ENCODE measurements around the gene GPR37L1.
"Not testable (repeated sequence)": the region's sequence is repeated elsewhere in the genome, so short reads cannot be mapped to it uniquely, and the experiment has no call there.

GPR37L1 gene

DNA sequence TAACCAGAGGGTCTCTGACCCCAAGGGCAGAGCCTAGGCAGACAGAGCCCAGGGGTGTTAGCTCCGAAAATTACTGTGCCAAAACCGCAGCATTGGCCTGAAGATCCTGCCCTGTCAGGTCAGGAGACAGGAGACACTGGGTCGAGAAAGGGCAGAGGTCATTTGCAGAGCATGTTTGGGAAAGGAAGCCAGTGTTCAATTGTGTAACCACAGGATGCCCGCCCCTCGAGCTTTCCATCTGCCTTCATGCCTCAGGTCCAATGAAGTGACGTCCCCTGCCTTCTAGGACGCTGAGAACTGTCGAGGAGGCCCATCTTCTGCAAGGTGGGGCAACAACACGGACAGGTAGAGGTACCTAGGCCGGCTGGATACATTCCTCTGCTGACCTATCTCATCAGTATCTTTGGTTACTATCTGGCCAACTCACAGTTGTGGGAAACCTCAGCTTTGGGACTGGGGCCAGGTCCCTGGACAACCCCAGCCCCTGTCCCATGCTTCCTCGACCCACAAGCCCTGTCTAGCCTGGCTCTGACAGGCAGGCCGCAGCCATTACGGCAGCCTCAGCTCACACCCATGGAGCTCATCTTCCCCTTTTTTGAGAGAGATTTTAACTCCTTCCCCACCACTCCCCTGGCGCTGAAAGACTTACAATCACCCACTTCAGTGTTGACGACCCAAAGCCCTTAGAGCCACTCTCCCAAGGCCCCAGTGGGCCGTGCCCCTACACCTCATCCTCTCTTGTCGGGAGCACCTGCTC is 20.5 kb downstream of the GPR37L1 start:
- H3K36me3 ChIP-seq (ENCODE audit: control insufficient read depth, insufficient read depth, low read length), result no peaks in the 10 kb centered on the region
- peak overlapping the region; percentile 42 for H3K9ac ChIP-seq (ENCODE audit: low read depth, low read length)
- H3K4me3 ChIP-seq (ENCODE audit: low read depth, low read length), result peak overlapping the region; percentile 69
- peaks cover 12% of the 10 kb centered on the region for H3K4me1 ChIP-seq (ENCODE audit: control insufficient read depth, insufficient read depth, low read length)
- H3K9me3 ChIP-seq (ENCODE audit: control insufficient read depth, insufficient read depth, low read length), result no peaks in the 10 kb centered on the region
- peaks cover 8% of the 10 kb centered on the region for H3K27me3 ChIP-seq (ENCODE audit: control insufficient read depth, insufficient read depth, low read length)

- Histone ChIP-seq H3K36me3 (ENCODE audit: control insufficient read depth, insufficient read depth, low read length) (no peaks in the 10 kb centered on the region), H3K4me1 (ENCODE audit: control insufficient read depth, insufficient read depth, low read length) (peaks cover 12% of the 10 kb centered on the region), H3K9me3 (ENCODE audit: control insufficient read depth, insufficient read depth, low read length) (no peaks in the 10 kb centered on the region)
Measured at GRCh38 chr1:202143768-202144401, 21.2 kb downstream of the GPR37L1 start.

DNA sequence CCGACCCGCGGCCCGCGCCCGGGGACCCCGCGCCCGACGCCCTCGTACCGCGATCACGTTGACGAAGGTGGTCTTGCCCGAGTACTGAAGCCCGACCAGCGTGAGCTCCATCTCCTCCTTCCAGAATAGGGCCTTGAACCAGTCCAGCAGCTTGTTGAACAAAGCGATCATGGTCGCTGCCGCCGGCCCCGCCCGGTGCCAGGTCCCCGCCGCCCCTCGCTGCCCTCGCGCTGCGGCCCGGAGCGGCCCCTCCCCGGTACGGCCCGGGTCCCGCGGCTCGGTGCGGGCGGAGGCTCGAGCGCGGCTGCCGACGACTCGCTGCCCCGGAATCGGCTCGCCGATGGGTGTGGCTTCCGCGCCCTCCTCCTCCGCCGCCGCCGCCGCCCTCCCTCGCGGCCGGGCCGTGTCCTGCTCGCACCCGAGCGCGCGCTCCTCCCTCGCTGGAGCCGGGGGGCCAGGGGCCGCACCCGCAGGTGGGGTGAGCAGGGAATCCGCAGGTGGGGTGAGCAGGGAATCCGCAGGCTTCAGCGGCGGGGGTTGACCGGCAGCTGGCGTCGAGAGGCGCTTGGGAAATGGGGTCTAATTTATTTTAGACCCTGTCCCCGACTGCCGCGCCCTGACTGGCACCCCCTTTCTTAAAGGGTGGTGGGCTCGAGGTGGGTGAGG is 21.8 kb downstream of the GPR37L1 start, which contains the start of gene ARL8A:
Gene ARL8A (minus strand): TSS at position 336 of the 666 bp plus-strand sequence. CDS start 165 bp downstream, at position 171.
- H3K9me3 ChIP-seq (ENCODE audit: control insufficient read depth, insufficient read depth, low read length), result no peaks in the 10 kb centered on the region
- H3K4me3 ChIP-seq (ENCODE audit: low read depth, low read length), result peak within 1 kb of the TSS; percentile 69
- peaks cover 8% of the 10 kb centered on the region for H3K27me3 ChIP-seq (ENCODE audit: control insufficient read depth, insufficient read depth, low read length)
- no peaks in the 10 kb centered on the region for H3K36me3 ChIP-seq (ENCODE audit: control insufficient read depth, insufficient read depth, low read length)
- peaks cover 12% of the 10 kb centered on the region for H3K4me1 ChIP-seq (ENCODE audit: control insufficient read depth, insufficient read depth, low read length)
- peak within 1 kb of the TSS; percentile 92 for H3K9ac ChIP-seq (ENCODE audit: low read depth, low read length)

More at GRCh38 chr1:202143768-202144401, 21.2 kb downstream of the GPR37L1 start:
- Histone ChIP-seq H3K4me3 (ENCODE audit: low read depth, low read length) (peak overlapping the region; percentile 69), H3K27me3 (ENCODE audit: control insufficient read depth, insufficient read depth, low read length) (peaks cover 8% of the 10 kb centered on the region), H3K9ac (ENCODE audit: low read depth, low read length) (peak overlapping the region; percentile 42)

- Histone ChIP-seq H3K36me3 (ENCODE audit: control insufficient read depth, insufficient read depth, low read length) (no peaks in the 10 kb centered on the region), H3K9ac (ENCODE audit: low read depth, low read length) (peak overlapping the region; percentile 92), H3K27me3 (ENCODE audit: control insufficient read depth, insufficient read depth, low read length) (peaks cover 8% of the 10 kb centered on the region), H3K4me1 (ENCODE audit: control insufficient read depth, insufficient read depth, low read length) (peaks cover 12% of the 10 kb centered on the region), H3K9me3 (ENCODE audit: control insufficient read depth, insufficient read depth, low read length) (no peaks in the 10 kb centered on the region), H3K4me3 (ENCODE audit: low read depth, low read length) (peak overlapping the region; percentile 69)
Measured at GRCh38 chr1:202145068-202145743, 22.5 kb downstream of the GPR37L1 start.

- peaks cover 12% of the 10 kb centered on the region for H3K4me1 ChIP-seq (ENCODE audit: control insufficient read depth, insufficient read depth, low read length)
- not testable (repeated sequence) for H3K4me3 ChIP-seq (ENCODE audit: low read depth, low read length); H3K36me3 ChIP-seq (ENCODE audit: control insufficient read depth, insufficient read depth, low read length); H3K9ac ChIP-seq (ENCODE audit: low read depth, low read length); H3K27me3 ChIP-seq (ENCODE audit: control insufficient read depth, insufficient read depth, low read length); H3K9me3 ChIP-seq (ENCODE audit: control insufficient read depth, insufficient read depth, low read length)
Measured at GRCh38 chr1:202145744-202146140, 23.0 kb downstream of the GPR37L1 start.

DNA sequence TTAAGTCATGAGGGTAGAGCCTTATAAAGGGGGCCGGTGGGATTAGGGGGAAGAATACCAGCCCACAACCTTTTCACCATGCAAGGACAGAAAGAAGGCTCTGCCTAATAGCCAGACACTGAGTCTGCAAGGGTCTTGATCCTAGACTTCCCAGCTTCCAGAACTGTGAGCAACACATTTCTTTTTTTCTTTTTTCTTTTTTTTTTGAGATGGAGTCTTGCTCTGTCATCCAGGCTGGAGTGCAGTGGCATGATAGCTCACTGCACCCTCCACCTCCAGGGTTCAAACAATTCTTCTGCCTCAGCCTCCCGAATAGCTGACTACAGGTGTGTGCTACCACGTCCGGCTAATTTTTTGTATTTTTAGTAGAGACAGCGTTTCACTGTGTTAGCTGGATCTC is 23.6 kb downstream of the GPR37L1 start:
- Histone ChIP-seq H3K9me3 (ENCODE audit: control insufficient read depth, insufficient read depth, low read length) (no peaks in the 10 kb centered on the region), H3K9ac (ENCODE audit: low read depth, low read length) (no peak overlapping the region), H3K27me3 (ENCODE audit: control insufficient read depth, insufficient read depth, low read length) (peaks cover 8% of the 10 kb centered on the region), H3K36me3 (ENCODE audit: control insufficient read depth, insufficient read depth, low read length) (no peaks in the 10 kb centered on the region), H3K4me1 (ENCODE audit: control insufficient read depth, insufficient read depth, low read length) (peaks cover 12% of the 10 kb centered on the region), H3K4me3 (ENCODE audit: low read depth, low read length) (no peak overlapping the region)

DNA sequence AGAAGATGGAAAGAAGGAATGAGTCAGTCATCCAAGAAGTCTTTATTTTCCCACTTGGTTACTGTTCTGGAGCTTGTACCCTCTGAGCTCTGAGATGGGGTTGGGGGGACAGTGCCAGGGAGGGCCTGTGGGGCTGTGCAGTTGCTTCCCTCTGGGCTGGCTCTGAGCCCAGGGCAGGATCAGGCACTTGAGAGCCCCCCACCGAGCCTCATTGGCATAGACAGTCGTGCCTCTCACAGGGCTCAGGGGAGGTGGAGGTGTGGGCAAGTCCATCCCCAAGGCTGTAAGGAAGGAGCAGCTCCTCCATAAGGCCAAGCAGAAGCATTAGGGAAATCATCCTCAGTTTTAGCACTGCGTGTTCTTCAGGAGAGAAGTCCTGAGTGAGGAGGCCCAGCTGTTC is 24.3 kb downstream of the GPR37L1 start:
- Histone ChIP-seq H3K9ac (ENCODE audit: low read depth, low read length) (no peak overlapping the region), H3K27me3 (ENCODE audit: control insufficient read depth, insufficient read depth, low read length) (peaks cover 8% of the 10 kb centered on the region), H3K9me3 (ENCODE audit: control insufficient read depth, insufficient read depth, low read length) (no peaks in the 10 kb centered on the region), H3K4me1 (ENCODE audit: control insufficient read depth, insufficient read depth, low read length) (peaks cover 12% of the 10 kb centered on the region), H3K4me3 (ENCODE audit: low read depth, low read length) (no peak overlapping the region), H3K36me3 (ENCODE audit: control insufficient read depth, insufficient read depth, low read length) (no peaks in the 10 kb centered on the region)

GRCh38 chr1:202148391-202148790 is 25.7 kb downstream of the GPR37L1 start:
- no peak overlapping the region for H3K9ac ChIP-seq (ENCODE audit: low read depth, low read length)
- peaks cover 5% of the 10 kb centered on the region for H3K4me1 ChIP-seq (ENCODE audit: control insufficient read depth, insufficient read depth, low read length)
- H3K36me3 ChIP-seq (ENCODE audit: control insufficient read depth, insufficient read depth, low read length), result no peaks in the 10 kb centered on the region
- H3K27me3 ChIP-seq (ENCODE audit: control insufficient read depth, insufficient read depth, low read length), result peaks cover 8% of the 10 kb centered on the region
- H3K9me3 ChIP-seq (ENCODE audit: control insufficient read depth, insufficient read depth, low read length), result no peaks in the 10 kb centered on the region
- H3K4me3 ChIP-seq (ENCODE audit: low read depth, low read length), result no peak overlapping the region

- H3K9ac ChIP-seq (ENCODE audit: low read depth, low read length), result no peak overlapping the region
- peaks cover 11% of the 10 kb centered on the region for H3K4me1 ChIP-seq (ENCODE audit: control insufficient read depth, insufficient read depth, low read length)
- H3K4me3 ChIP-seq (ENCODE audit: low read depth, low read length), result no peak overlapping the region
- H3K9me3 ChIP-seq (ENCODE audit: control insufficient read depth, insufficient read depth, low read length), result no peaks in the 10 kb centered on the region
- H3K27me3 ChIP-seq (ENCODE audit: control insufficient read depth, insufficient read depth, low read length), result peaks cover 8% of the 10 kb centered on the region
- no peaks in the 10 kb centered on the region for H3K36me3 ChIP-seq (ENCODE audit: control insufficient read depth, insufficient read depth, low read length)
Measured at GRCh38 chr1:202149566-202149965, 26.8 kb downstream of the GPR37L1 start.

DNA sequence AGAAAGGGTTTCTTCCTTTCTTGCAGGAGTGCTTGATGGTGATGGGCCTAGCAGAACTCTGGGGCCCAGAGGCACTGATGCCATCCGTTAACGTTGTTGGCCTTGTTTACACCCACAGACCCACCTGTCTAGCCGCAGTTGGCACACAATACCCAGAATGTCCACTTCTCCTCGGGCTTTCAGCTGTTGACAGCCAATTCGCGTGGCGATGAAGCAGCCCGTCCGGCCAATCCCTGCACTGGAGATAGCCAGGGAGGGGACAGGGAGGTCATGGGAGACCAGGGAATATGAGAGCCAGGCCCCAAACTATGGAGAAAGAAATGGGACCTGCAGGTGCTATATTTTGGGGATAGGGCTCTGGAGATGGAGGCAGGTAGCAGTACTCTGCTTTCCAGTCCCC is 27.5 kb downstream of the GPR37L1 start:
- Histone ChIP-seq H3K36me3 (ENCODE audit: control insufficient read depth, insufficient read depth, low read length) (no peaks in the 10 kb centered on the region), H3K9me3 (ENCODE audit: control insufficient read depth, insufficient read depth, low read length) (no peaks in the 10 kb centered on the region), H3K4me1 (ENCODE audit: control insufficient read depth, insufficient read depth, low read length) (peaks cover 9% of the 10 kb centered on the region), H3K4me3 (ENCODE audit: low read depth, low read length) (no peak overlapping the region), H3K9ac (ENCODE audit: low read depth, low read length) (no peak overlapping the region), H3K27me3 (ENCODE audit: control insufficient read depth, insufficient read depth, low read length) (peaks cover 4% of the 10 kb centered on the region)

DNA sequence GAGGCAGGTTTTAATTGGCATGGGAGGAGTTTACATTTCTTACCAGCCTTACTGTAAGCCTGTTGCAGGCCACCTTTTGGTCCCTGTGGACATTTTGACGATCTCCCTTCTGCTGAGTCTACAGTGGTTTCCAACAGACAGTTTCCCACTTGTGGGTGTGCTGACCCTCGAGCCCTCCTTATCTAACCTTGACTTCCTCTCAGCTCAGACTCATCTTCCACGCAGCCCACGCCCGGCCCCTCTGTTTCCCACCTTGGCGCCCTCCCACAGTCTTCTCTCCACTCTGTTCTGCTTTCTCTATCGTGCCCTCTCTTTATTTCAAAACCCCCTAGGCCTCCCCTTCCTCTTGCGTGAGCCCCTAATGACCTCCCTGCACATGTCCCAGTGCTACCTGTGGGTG is 27.9 kb downstream of the GPR37L1 start:
- H3K9ac ChIP-seq (ENCODE audit: low read depth, low read length), result no peak overlapping the region
- H3K36me3 ChIP-seq (ENCODE audit: control insufficient read depth, insufficient read depth, low read length), result no peaks in the 10 kb centered on the region
- H3K27me3 ChIP-seq (ENCODE audit: control insufficient read depth, insufficient read depth, low read length), result peaks cover under 1% of the 10 kb centered on the region
- no peaks in the 10 kb centered on the region for H3K9me3 ChIP-seq (ENCODE audit: control insufficient read depth, insufficient read depth, low read length)
- H3K4me3 ChIP-seq (ENCODE audit: low read depth, low read length), result no peak overlapping the region
- H3K4me1 ChIP-seq (ENCODE audit: control insufficient read depth, insufficient read depth, low read length), result peaks cover 6% of the 10 kb centered on the region
